PFSK-1 (cell line): Measurements from ENCODE around the gene FADS1.
A peak's percentile ranks its signal among the peaks of the same experiment; 100 is the strongest.

Experiments
- FOXP2 ChIP-seq: optimal IDR thresholded peaks from 2 replicates; pipeline ENCODE3; 2011; ENCODE audit warnings: borderline replicate concordance, control low read depth, inconsistent platforms; ENCODE audit not compliant: insufficient read depth; ENCODE audit errors: extremely low read length, extremely low read depth
- POLR2AphosphoS5 ChIP-seq: IDR thresholded peaks from 2 replicates; pipeline ENCODE4 v1.6.1; 2012; ENCODE audit warnings: low read depth, mild to moderate bottlenecking, control low read depth, low read length, moderate library complexity
- REST ChIP-seq, 2 experiments: IDR thresholded peaks; 2 replicates each; pipeline versions ENCODE4 v1.6.1 to v1.8.0; 2011 to 2012; ENCODE audit warnings: low read depth in 2 of 2, low read length in 2 of 2, control low read depth in 1 of 2, inconsistent platforms in 1 of 2, mild to moderate bottlenecking in 1 of 2, moderate library complexity in 1 of 2; ENCODE audit not compliant: insufficient read depth in 1 of 2
- SIN3A ChIP-seq: IDR thresholded peaks from 2 replicates; pipeline ENCODE4 v1.6.1; 2012; ENCODE audit warnings: mild to moderate bottlenecking, low read length, moderate library complexity, borderline replicate concordance; ENCODE audit not compliant: insufficient read depth
- TAF1 ChIP-seq: IDR thresholded peaks from 2 replicates; pipeline ENCODE4 v1.6.1; 2012; ENCODE audit warnings: low read length, control low read depth, borderline replicate concordance; ENCODE audit not compliant: insufficient read depth

GRCh38 chr11:61816736-61817455 is at the start of gene FADS1:
- TF ChIP-seq TAF1 (no peak), REST (IDR thresholded peaks at IDR 0.05; ENCODE audit: insufficient read depth in 1 of 2, low read depth in 2 of 2, low read length in 2 of 2) (no peak; a peak in 1 of 4 replicates), SIN3A (no peak), POLR2AphosphoS5 (peak; percentile 58; the same call in 1 of the 2 replicates), FOXP2 (peak; percentile 84)
